SU-DHL-6 (cell line): ENCODE results near the gene MDM2.
"Not testable (repeated sequence)": the region's sequence is repeated elsewhere in the genome, so short reads cannot be mapped to it uniquely, and the experiment has no call there.

ENCODE experiments used
- H2AFZ ChIP-seq: fragments of 200-600 bp; sonication (generic); 2 replicates; pipeline ENCODE4 v1.6.1; 2014; ENCODE audit warnings: low read depth, mild to moderate bottlenecking, moderate library complexity, mixed read lengths, antibody characterized with exemption, low read length; ENCODE audit not compliant: severe bottlenecking
- H3F3A ChIP-seq: fragments of 200-600 bp; shearing (Covaris generic); 2 replicates; pipeline ENCODE4 v1.6.0; 2016; ENCODE audit warnings: antibody characterized with exemption, mild to moderate bottlenecking; ENCODE audit not compliant: insufficient read depth
- H3K27ac ChIP-seq: fragments of 200-600 bp; sonication (generic); 2 replicates; pipeline ENCODE4 v1.5.1; 2016; ENCODE audit warnings: low read depth, mild to moderate bottlenecking, low read length, moderate library complexity, mixed read lengths
- H3K27me3 ChIP-seq: fragments of 200-600 bp; sonication (generic), shearing (Covaris generic); 2 replicates; pipeline ENCODE4 v1.6.0; 2014; ENCODE audit warnings: mild to moderate bottlenecking, low read length
- H3K36me3 ChIP-seq: fragments of 200-600 bp; sonication (generic); 2 replicates; pipeline ENCODE4 v1.6.1; 2014; ENCODE audit warnings: mild to moderate bottlenecking, low read length, mixed read lengths
- H3K4me2 ChIP-seq: fragments of 300-600, 200-600 bp; shearing (Covaris generic), sonication (generic); 2 replicates; pipeline ENCODE4 v1.6.0; 2014; ENCODE audit warnings: low read length, low read depth, mild to moderate bottlenecking; ENCODE audit not compliant: poor library complexity, severe bottlenecking
- H3K4me3 ChIP-seq: fragments of 200-600 bp; sonication (generic); 2 replicates; pipeline ENCODE4 v1.5.1; 2014; ENCODE audit warnings: antibody characterized with exemption, low read length, mild to moderate bottlenecking, mixed read lengths; ENCODE audit not compliant: insufficient read depth, poor library complexity, severe bottlenecking
- H3K79me2 ChIP-seq: fragments of 200-600 bp; sonication (generic); 2 replicates; pipeline ENCODE4 v1.6.1; 2014; ENCODE audit warnings: mild to moderate bottlenecking, low read length, moderate library complexity; ENCODE audit not compliant: insufficient read depth
- H3K9ac ChIP-seq: fragments of 200-600 bp; sonication (generic); 2 replicates; pipeline ENCODE4 v1.7.0; 2014; ENCODE audit warnings: mild to moderate bottlenecking, low read length
- H3K9me2 ChIP-seq: fragments of 200-600 bp; sonication (generic); replicated peaks from 2 replicates; pipeline ENCODE4 v1.6.1; 2014; ENCODE audit warnings: low read length; ENCODE audit not compliant: insufficient read depth
- H3K9me3 ChIP-seq: fragments of 200-600 bp; sonication (generic); 2 replicates; pipeline ENCODE4 v1.6.1; 2014; ENCODE audit warnings: low read length, mixed read lengths; ENCODE audit not compliant: insufficient read depth
- H4K20me1 ChIP-seq: fragments of 200-600 bp; sonication (generic); 2 replicates; pipeline ENCODE4 v1.6.1; 2014; ENCODE audit warnings: low read depth, mild to moderate bottlenecking, antibody characterized with exemption, low read length, moderate library complexity, mixed read lengths
- EZH2phosphoT487 ChIP-seq: fragments of 200-600 bp; sonication (generic), shearing (Covaris generic); conservative IDR thresholded peaks from 2 replicates; pipeline ENCODE4 v1.6.1; 2018; ENCODE audit warnings: mild to moderate bottlenecking, antibody characterized with exemption, low read length, moderate library complexity, mixed read lengths
- TF ChIP-seq, protein P1 (sequence below): fragments of 200-600 bp; sonication (generic); IDR thresholded peaks from one replicate; pipeline ENCODE4 v1.5.1; 2017; ENCODE audit warnings: antibody characterized with exemption, mild to moderate bottlenecking, low read length, moderate library complexity; ENCODE audit not compliant: insufficient read depth, poor library complexity, severe bottlenecking

Gene MDM2

GRCh38 chr12:68837215-68837614 lies 29.2 kb downstream of the MDM2 start:
- H3K9me3 ChIP-seq = no peaks in the 10 kb centered on the region
- H3K9ac ChIP-seq = no peak overlapping the region
- no peaks in the 10 kb centered on the region for H3K9me2 ChIP-seq
- H3K27me3 ChIP-seq = no peaks in the 10 kb centered on the region
- H3K4me3 ChIP-seq = no peak overlapping the region
- H3K79me2 ChIP-seq = peaks cover 15% of the 10 kb centered on the region
- no peak for TF ChIP-seq EZH2phosphoT487
- TF ChIP-seq, protein P1, sequence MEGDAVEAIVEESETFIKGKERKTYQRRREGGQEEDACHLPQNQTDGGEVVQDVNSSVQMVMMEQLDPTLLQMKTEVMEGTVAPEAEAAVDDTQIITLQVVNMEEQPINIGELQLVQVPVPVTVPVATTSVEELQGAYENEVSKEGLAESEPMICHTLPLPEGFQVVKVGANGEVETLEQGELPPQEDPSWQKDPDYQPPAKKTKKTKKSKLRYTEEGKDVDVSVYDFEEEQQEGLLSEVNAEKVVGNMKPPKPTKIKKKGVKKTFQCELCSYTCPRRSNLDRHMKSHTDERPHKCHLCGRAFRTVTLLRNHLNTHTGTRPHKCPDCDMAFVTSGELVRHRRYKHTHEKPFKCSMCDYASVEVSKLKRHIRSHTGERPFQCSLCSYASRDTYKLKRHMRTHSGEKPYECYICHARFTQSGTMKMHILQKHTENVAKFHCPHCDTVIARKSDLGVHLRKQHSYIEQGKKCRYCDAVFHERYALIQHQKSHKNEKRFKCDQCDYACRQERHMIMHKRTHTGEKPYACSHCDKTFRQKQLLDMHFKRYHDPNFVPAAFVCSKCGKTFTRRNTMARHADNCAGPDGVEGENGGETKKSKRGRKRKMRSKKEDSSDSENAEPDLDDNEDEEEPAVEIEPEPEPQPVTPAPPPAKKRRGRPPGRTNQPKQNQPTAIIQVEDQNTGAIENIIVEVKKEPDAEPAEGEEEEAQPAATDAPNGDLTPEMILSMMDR = no peak
- H3F3A ChIP-seq = peaks cover 23% of the 10 kb centered on the region
- H4K20me1 ChIP-seq = 0 out of 2 replicates have a peak, but pooled peaks cover 11% of the 10 kb centered on the region
- no peak overlapping the region for H3K27ac ChIP-seq
- H2AFZ ChIP-seq = no peak overlapping the region
- no peak overlapping the region for H3K4me2 ChIP-seq
- H3K36me3 ChIP-seq = peaks cover 70% of the 10 kb centered on the region

- peaks cover 76% of the 10 kb centered on the region for H3K36me3 ChIP-seq
These were observed 30.3 kb downstream of the MDM2 start for GRCh38 chr12:68838046-68838886.

DNA sequence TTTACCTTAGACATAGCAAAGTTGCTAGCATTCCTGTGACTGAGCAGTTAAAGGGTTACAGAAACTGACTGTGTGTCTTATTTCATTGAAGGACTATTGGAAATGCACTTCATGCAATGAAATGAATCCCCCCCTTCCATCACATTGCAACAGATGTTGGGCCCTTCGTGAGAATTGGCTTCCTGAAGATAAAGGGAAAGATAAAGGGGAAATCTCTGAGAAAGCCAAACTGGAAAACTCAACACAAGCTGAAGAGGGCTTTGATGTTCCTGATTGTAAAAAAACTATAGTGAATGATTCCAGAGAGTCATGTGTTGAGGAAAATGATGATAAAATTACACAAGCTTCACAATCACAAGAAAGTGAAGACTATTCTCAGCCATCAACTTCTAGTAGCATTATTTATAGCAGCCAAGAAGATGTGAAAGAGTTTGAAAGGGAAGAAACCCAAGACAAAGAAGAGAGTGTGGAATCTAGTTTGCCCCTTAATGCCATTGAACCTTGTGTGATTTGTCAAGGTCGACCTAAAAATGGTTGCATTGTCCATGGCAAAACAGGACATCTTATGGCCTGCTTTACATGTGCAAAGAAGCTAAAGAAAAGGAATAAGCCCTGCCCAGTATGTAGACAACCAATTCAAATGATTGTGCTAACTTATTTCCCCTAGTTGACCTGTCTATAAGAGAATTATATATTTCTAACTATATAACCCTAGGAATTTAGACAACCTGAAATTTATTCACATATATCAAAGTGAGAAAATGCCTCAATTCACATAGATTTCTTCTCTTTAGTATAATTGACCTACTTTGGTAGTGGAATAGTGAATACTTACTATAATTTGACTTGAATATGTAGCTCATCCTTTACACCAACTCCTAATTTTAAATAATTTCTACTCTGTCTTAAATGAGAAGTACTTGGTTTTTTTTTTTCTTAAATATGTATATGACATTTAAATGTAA lies 31.5 kb downstream of the MDM2 start:
- H3K27me3 ChIP-seq = no peaks in the 10 kb centered on the region
- H3K4me3 ChIP-seq = no peak overlapping the region
- TF ChIP-seq EZH2phosphoT487 = no peak
- TF ChIP-seq, protein P1 = no peak
- H3K27ac ChIP-seq = no peak overlapping the region
- peaks cover 6% of the 10 kb centered on the region for H3K79me2 ChIP-seq
- H3K4me2 ChIP-seq = no peak overlapping the region
- no peaks in the 10 kb centered on the region for H3K9me2 ChIP-seq
- no peak overlapping the region for H2AFZ ChIP-seq
- H3K36me3 ChIP-seq = peaks cover 75% of the 10 kb centered on the region
- 0 out of 2 replicates have a peak, but pooled peaks cover 14% of the 10 kb centered on the region for H4K20me1 ChIP-seq
- peaks cover 39% of the 10 kb centered on the region for H3F3A ChIP-seq
- H3K9ac ChIP-seq = no peak overlapping the region
- no peaks in the 10 kb centered on the region for H3K9me3 ChIP-seq

More at GRCh38 chr12:68838046-68838886, 30.3 kb downstream of the MDM2 start:
- Histone ChIP-seq H3K4me2 (no peak overlapping the region), H4K20me1 (0 out of 2 replicates have a peak, but pooled peaks cover 14% of the 10 kb centered on the region), H3K79me2 (peaks cover 15% of the 10 kb centered on the region), H3K4me3 (no peak overlapping the region), H3K9ac (no peak overlapping the region), H3K27ac (no peak overlapping the region), H3K27me3 (no peaks in the 10 kb centered on the region), H3K9me3 (no peaks in the 10 kb centered on the region), H3K9me2 (no peaks in the 10 kb centered on the region), H2AFZ (no peak overlapping the region), H3F3A (peaks cover 30% of the 10 kb centered on the region)
- TF ChIP-seq, protein P1 = no peak
- TF ChIP-seq EZH2phosphoT487 = no peak

DNA sequence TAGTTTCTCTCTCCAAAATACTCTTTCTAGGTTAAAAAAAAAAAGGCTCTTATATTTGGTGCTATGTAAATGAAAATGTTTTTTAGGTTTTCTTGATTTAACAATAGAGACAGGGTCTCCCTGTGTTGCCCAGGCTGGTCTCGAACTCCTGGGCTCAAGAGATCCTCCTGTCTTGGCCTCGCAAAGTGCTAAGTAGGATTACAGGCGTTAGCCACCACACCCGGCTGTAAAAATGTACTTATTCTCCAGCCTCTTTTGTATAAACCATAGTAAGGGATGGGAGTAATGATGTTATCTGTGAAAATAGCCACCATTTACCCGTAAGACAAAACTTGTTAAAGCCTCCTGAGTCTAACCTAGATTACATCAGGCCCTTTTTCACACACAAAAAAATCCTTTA lies 33.2 kb downstream of the MDM2 start:
- H2AFZ ChIP-seq, H3K27me3 ChIP-seq, H3K9ac ChIP-seq, H3K4me2 ChIP-seq, H3K4me3 ChIP-seq, H3K79me2 ChIP-seq, H3K9me3 ChIP-seq, H3K27ac ChIP-seq, H3K9me2 ChIP-seq: not testable (repeated sequence)
- Histone ChIP-seq H4K20me1 (0 out of 2 replicates have a peak, but pooled peaks cover 12% of the 10 kb centered on the region), H3K36me3 (peaks cover 62% of the 10 kb centered on the region), H3F3A (peaks cover 43% of the 10 kb centered on the region)
